T-cell (primary cell): Measurements from ENCODE around the gene FBXO15. TPM values are rescaled to one million over a fixed set of nuclear protein-coding genes. Genes with fewer than 3 reads are reported as not detected.

Experiments used
- ATAC-seq, 4 experiments: fragments of 200-7000 bp in 3 of 4; fragments of 150-1000 bp in 1 of 4; cut with Tn5 transposase; replicated peaks in 1 of 4; 1 replicate in 3 of 4; 2 replicates in 1 of 4; pipeline ENCODE4 v1.10.0; 2021; ENCODE audit warnings: moderate library complexity in 3 of 4, mild to moderate bottlenecking in 2 of 4, moderate number of reproducible peaks in 1 of 4
- CTCF ChIA-PET, 2 donors: fragments of 300-600 bp; sonication (Branson Sonifier 250); formaldehyde crosslinking; loops; one replicate each; lab custom pipeline; 2022; ENCODE audit warnings: antibody characterized with exemption in 2 of 2; lab: Charles Lee
- POLR2A ChIA-PET, 2 donors: fragments of 300-600 bp; sonication (Branson Sonifier 250); formaldehyde crosslinking; loops; one replicate each; lab custom pipeline; 2022; ENCODE audit warnings: antibody characterized with exemption in 2 of 2; lab: Charles Lee
- DNase-seq, 35 experiments: peaks; one replicate each; pipeline versions ENCODE4 v3.0.0 to v3.0.0-alpha.2; 2013 to 2023
- H3K27ac ChIP-seq: one replicate; pipeline ENCODE4 v1.5.1; 2013; ENCODE audit warnings: low read length
- H3K27me3 ChIP-seq, 2 experiments: replicated peaks in 1 of 2; 1 replicate in 1 of 2; 2 replicates in 1 of 2; pipeline versions ENCODE4 v1.6.1 to v1.7.0; 2013; ENCODE audit warnings: low read length in 1 of 2, mixed read lengths in 1 of 2; ENCODE audit not compliant: control insufficient read depth in 2 of 2, insufficient read depth in 2 of 2; ENCODE audit errors: extremely low read depth in 1 of 2
- H3K36me3 ChIP-seq, 2 donors: 1 replicate in 1 of 2; 2 replicates in 1 of 2; pipeline versions ENCODE4 v1.6.1 to v1.7.0; 2013; ENCODE audit warnings: low read length in 1 of 2; ENCODE audit not compliant: control insufficient read depth in 2 of 2, insufficient read depth in 1 of 2; ENCODE audit errors: extremely low read depth in 1 of 2
- H3K4me1 ChIP-seq, 2 experiments: 1 replicate in 1 of 2; 2 replicates in 1 of 2; pipeline versions ENCODE4 v1.6.1 to v1.7.0; 2013; ENCODE audit warnings: low read length in 2 of 2, mixed read lengths in 1 of 2; ENCODE audit not compliant: insufficient read depth in 2 of 2, control insufficient read depth in 1 of 2; ENCODE audit errors: extremely low read depth in 1 of 2
- H3K4me3 ChIP-seq, 2 donors: 1 replicate in 1 of 2; 2 replicates in 1 of 2; pipeline versions ENCODE4 v1.5.1 to v1.7.0; 2013; ENCODE audit warnings: mild to moderate bottlenecking in 2 of 2, low read length in 1 of 2, moderate library complexity in 1 of 2; ENCODE audit not compliant: control insufficient read depth in 1 of 2; ENCODE audit errors: extremely low read depth in 1 of 2
- H3K9me3 ChIP-seq: 2 replicates; pipeline ENCODE4 v1.7.0; 2013
- H3K27ac Mint-ChIP-seq, 2 donors: one replicate each; pipeline ENCODE4 v1.8.0; 2020 to 2021; ENCODE audit warnings: mild to moderate bottlenecking in 2 of 2, mixed read lengths in 2 of 2
- H3K27me3 Mint-ChIP-seq, 2 donors: one replicate each; pipeline ENCODE4 v1.8.0; 2021 to 2022; ENCODE audit warnings: mixed read lengths in 2 of 2
- H3K36me3 Mint-ChIP-seq: one replicate; pipeline ENCODE4 v1.8.0; 2021; ENCODE audit warnings: mixed read lengths
- H3K4me1 Mint-ChIP-seq, 3 donors: one replicate each; pipeline ENCODE4 v1.8.0; 2020 to 2022; ENCODE audit warnings: mixed read lengths in 3 of 3, mild to moderate bottlenecking in 1 of 3
- H3K4me3 Mint-ChIP-seq, 3 donors: one replicate each; pipeline ENCODE4 v1.8.0; 2020 to 2022; ENCODE audit warnings: mild to moderate bottlenecking in 3 of 3, mixed read lengths in 3 of 3, moderate library complexity in 3 of 3
- H3K9me3 Mint-ChIP-seq, 3 donors: one replicate each; pipeline ENCODE4 v1.8.0; 2020 to 2022; ENCODE audit warnings: mixed read lengths in 3 of 3
- WGBS: methylation state at CpG from one replicate; pipeline ENCODE4 v1.1.5; 2013; ENCODE audit warnings: missing lambda C conversion rate; ENCODE audit not compliant: insufficient coverage; 5-methylcytosine and 5-hydroxymethylcytosine counted together
- total RNA-seq, 35 experiments: library from RNA in 6 of 35; stranded (reverse) in 6 of 35; fragments of 120-200 nt in 1 of 35; gene quantifications; one replicate each; pipeline versions ENCODE4 v1.2.1 to v1.2.4 and lab custom pipeline; 2013 to 2026

FBXO15 gene
- total RNA-seq, 5 donors from 2014 or later (not counting 1 experiment from before 2014, with no cell fraction given), result 1.3 to 2.3 (median 2.2) TPM

DNA sequence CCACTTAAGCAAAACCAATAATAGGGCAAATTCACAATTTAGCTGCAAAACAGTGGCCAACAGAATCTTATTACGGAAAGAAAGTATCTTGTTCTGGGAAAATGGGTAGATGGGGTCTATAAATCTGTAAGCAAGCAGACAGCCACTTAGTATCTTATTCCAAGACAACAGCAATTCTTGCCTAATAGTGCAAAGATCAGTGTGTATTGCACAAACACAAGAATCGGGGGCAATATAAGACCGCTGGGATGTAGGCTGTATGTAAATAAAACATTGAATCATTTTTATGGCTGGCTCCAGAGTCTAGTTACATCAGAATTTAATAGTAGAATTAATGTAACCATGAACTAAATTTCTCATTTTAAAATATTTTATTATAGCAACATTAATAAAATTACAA lies 85.6 kb downstream of the FBXO15 start:
- Histone ChIP-seq H3K27me3 (peaks cover 0 to 17% of the 10 kb centered on the region in 2 experiments), H3K4me3 (no peak overlapping the region), H3K27ac (no peak overlapping the region), H3K9me3 (no peaks in the 10 kb centered on the region), H3K36me3 (no peaks in the 10 kb centered on the region), H3K4me1 (peaks cover 11 to 16% of the 10 kb centered on the region in 2 experiments)
- no peak for DNase-seq
- CTCF ChIA-PET, result no interaction called here
- POLR2A ChIA-PET, result no interaction called here
- Mint-ChIP-seq H3K27ac (no peak overlapping the region), H3K36me3 (no peaks in the 10 kb centered on the region), H3K4me3 (no peak overlapping the region), H3K9me3 (no peaks in the 10 kb centered on the region), H3K4me1 (peaks cover 29 to 35% (median 33%) of the 10 kb centered on the region in 3 donors), H3K27me3 (peaks cover 0 to 11% of the 10 kb centered on the region in 2 donors)
- ATAC-seq, result no peak
- WGBS, result no CpG with 5 or more reads among the region's 3 CpGs

DNA sequence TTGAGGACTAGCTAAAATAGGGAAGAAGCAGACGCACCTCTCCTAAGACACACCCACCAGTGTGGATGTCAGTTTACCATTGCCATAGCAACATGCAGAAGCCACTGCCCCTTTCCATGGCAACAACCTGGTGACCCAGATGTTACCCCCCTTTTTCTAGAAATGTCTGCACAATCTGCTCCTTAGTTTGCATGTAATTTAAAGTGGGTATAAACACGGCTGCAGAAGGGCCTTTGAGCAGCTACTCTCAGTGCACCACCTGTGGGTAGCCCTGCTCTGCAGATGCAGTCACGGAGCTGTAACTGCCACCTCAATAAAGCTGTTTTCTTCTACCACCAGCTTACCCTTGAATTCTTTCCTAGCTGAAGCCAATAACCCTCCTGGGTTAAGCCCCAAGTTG lies 87.1 kb downstream of the FBXO15 start:
- 58% methylated on average over 1 of the region's 3 CpGs for WGBS
- H3K4me1 Mint-ChIP-seq, result peaks cover 25 to 29% (median 25%) of the 10 kb centered on the region in 3 donors
- POLR2A ChIA-PET, result no interaction called here

GRCh38 chr18:74050807-74051206 lies 96.8 kb downstream of the FBXO15 start:
- H3K27ac ChIP-seq, result no peak overlapping the region
- Mint-ChIP-seq H3K27me3 (peaks cover 0 to 9% of the 10 kb centered on the region in 2 donors), H3K27ac (no peak overlapping the region), H3K4me3 (no peak overlapping the region), H3K9me3 (peaks cover 0 to 9% (median 6%) of the 10 kb centered on the region in 3 donors), H3K4me1 (no peaks in the 10 kb centered on the region), H3K36me3 (peaks cover 5% of the 10 kb centered on the region)
- POLR2A ChIA-PET, result interaction anchor here in 1 of 2 donors (0.6 kb wide), 1 partner anchor 57 kb away, joined by 4 read pairs; no protein-coding TSS in a partner anchor
- WGBS, result no CpG with 5 or more reads among the region's 4 CpGs
- ATAC-seq (no peak), DNase-seq (no peak)
- CTCF ChIA-PET, result no interaction called here
- H3K4me1 ChIP-seq, result no peaks in the 10 kb centered on the region
- H3K36me3 ChIP-seq, result no peaks in the 10 kb centered on the region
- no peak overlapping the region for H3K4me3 ChIP-seq
- H3K9me3 ChIP-seq, result no peaks in the 10 kb centered on the region
- peaks cover 0 to 7% of the 10 kb centered on the region in 2 experiments for H3K27me3 ChIP-seq

More for the DNA sequence above, 87.1 kb downstream of the FBXO15 start:
- no peak overlapping the region for H3K4me3 ChIP-seq
- H3K27me3 ChIP-seq, result peaks cover 0 to 7% of the 10 kb centered on the region in 2 experiments
- CTCF ChIA-PET, result no interaction called here
- no peaks in the 10 kb centered on the region for H3K36me3 ChIP-seq
- no peak for DNase-seq
- H3K9me3 ChIP-seq, result no peaks in the 10 kb centered on the region
- no peak for ATAC-seq
- H3K27ac ChIP-seq, result no peak overlapping the region
- H3K9me3 Mint-ChIP-seq, result peaks cover 0 to 5% (median 0%) of the 10 kb centered on the region in 3 donors
- no peak overlapping the region for H3K27ac Mint-ChIP-seq
- H3K4me3 Mint-ChIP-seq, result no peak overlapping the region
- peaks cover 0 to 8% of the 10 kb centered on the region in 2 donors for H3K27me3 Mint-ChIP-seq
- peaks cover 9 to 11% of the 10 kb centered on the region in 2 experiments for H3K4me1 ChIP-seq
- no peaks in the 10 kb centered on the region for H3K36me3 Mint-ChIP-seq

GRCh38 chr18:74040459-74041332 lies 106.9 kb downstream of the FBXO15 start:
- Histone ChIP-seq H3K27me3 (peaks cover 0 to 14% of the 10 kb centered on the region in 2 experiments), H3K4me3 (no peak overlapping the region), H3K4me1 (no peaks in the 10 kb centered on the region), H3K36me3 (no peaks in the 10 kb centered on the region), H3K9me3 (no peaks in the 10 kb centered on the region), H3K27ac (no peak overlapping the region)
- ChIA-PET CTCF (interaction anchor here in 1 of 2 donors (0.7 to 1.3 kb wide), 3 partner anchors 19 to 76 kb away, joined by 4 read pairs; no protein-coding TSS in a partner anchor), POLR2A (no interaction called here)
- DNase-seq, result peak in 34 of 35 experiments; percentile 17 to 72 (median 51)
- Mint-ChIP-seq H3K36me3 (no peaks in the 10 kb centered on the region), H3K27ac (no peak overlapping the region), H3K9me3 (no peaks in the 10 kb centered on the region), H3K27me3 (peaks cover 0 to 2% of the 10 kb centered on the region in 2 donors), H3K4me1 (peaks cover 0 to 1% (median 0%) of the 10 kb centered on the region in 3 donors), H3K4me3 (no peak overlapping the region)
- peak; percentile 68 to 89 (median 78) for ATAC-seq
- 58% methylated on average over 19 of the region's 20 CpGs for WGBS

DNA sequence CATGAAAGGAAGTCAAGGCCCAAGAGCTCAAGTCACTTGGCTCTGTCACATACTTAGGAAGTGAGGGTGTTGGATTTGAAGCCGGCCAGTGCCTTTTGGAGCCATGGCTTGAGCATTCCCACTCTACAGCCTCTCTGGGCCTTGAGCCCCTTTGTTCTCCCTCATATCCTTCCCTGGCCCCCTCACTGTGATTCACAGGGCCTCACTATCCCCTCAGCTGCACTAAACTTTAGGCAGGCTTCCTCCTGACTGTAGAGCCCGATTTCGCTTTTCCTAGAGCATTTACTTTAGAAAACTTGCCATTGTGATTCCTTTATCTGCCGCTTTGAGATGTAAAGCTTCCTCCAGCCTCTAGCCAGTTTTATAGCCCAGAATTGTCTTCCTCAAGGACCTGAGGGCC lies 107.6 kb downstream of the FBXO15 start:
- Histone ChIP-seq H3K27ac (no peak overlapping the region), H3K36me3 (no peaks in the 10 kb centered on the region), H3K9me3 (no peaks in the 10 kb centered on the region), H3K4me1 (no peaks in the 10 kb centered on the region), H3K27me3 (peaks cover 0 to 14% of the 10 kb centered on the region in 2 experiments), H3K4me3 (no peak overlapping the region)
- POLR2A ChIA-PET, result no interaction called here
- H3K27ac Mint-ChIP-seq, result no peak overlapping the region
- peaks cover 0 to 2% of the 10 kb centered on the region in 2 donors for H3K27me3 Mint-ChIP-seq
- H3K4me3 Mint-ChIP-seq, result no peak overlapping the region
- H3K36me3 Mint-ChIP-seq, result no peaks in the 10 kb centered on the region
- 100% methylated on average over 1 of the region's 4 CpGs for whole genome bisulfite sequencing
- H3K4me1 Mint-ChIP-seq, result peaks cover 0 to 1% (median 0%) of the 10 kb centered on the region in 3 donors
- ATAC-seq (no peak), DNase-seq (no peak)
- CTCF ChIA-PET, result interaction anchor here in 1 of 2 donors (0.7 to 1.3 kb wide), 3 partner anchors 18 to 77 kb away, joined by 4 read pairs; no protein-coding TSS in a partner anchor
- no peaks in the 10 kb centered on the region for H3K9me3 Mint-ChIP-seq

- H3K9me3 Mint-ChIP-seq, result no peaks in the 10 kb centered on the region
- CTCF ChIA-PET, result no interaction called here
- H3K27me3 Mint-ChIP-seq, result peaks cover 11 to 12% of the 10 kb centered on the region in 2 donors
These were observed 118.5 kb downstream of the FBXO15 start for GRCh38 chr18:74029161-74029560.

More at GRCh38 chr18:74029161-74029560, 118.5 kb downstream of the FBXO15 start:
- POLR2A ChIA-PET, result no interaction called here
- H3K4me3 Mint-ChIP-seq, result no peak overlapping the region
- no peaks in the 10 kb centered on the region for H3K4me1 Mint-ChIP-seq
- H3K27ac Mint-ChIP-seq, result no peak overlapping the region
- no peaks in the 10 kb centered on the region for H3K36me3 ChIP-seq
- DNase-seq (no peak), ATAC-seq (no peak)
- no peaks in the 10 kb centered on the region for H3K9me3 ChIP-seq
- H3K4me3 ChIP-seq, result no peak overlapping the region
- no peak overlapping the region for H3K27ac ChIP-seq
- no peaks in the 10 kb centered on the region for H3K27me3 ChIP-seq
- no peaks in the 10 kb centered on the region for H3K36me3 Mint-ChIP-seq
- H3K4me1 ChIP-seq, result no peaks in the 10 kb centered on the region
